Fibroblast of skin of abdomen (primary cell): ENCODE data around the gene IFNK. TPM values are rescaled to one million over a fixed set of nuclear protein-coding genes. Genes with fewer than 3 reads are reported as not detected.
"Not testable (repeated sequence)": the region's sequence is repeated elsewhere in the genome, so short reads cannot be mapped to it uniquely, and the experiment has no call there.

Experiments used
- DNase-seq: peaks from one replicate; pipeline ENCODE4 v3.0.0-alpha.2; 2013
- polyA plus RNA-seq, 2 experiments: library from polyadenylated mRNA; unstranded; fragments of 120-200 nt; gene quantifications; one replicate each; pipeline ENCODE4 v1.2.1, GENCODE V29; 2013; ENCODE audit not compliant: insufficient read length in 2 of 2

The IFNK gene, protein sequence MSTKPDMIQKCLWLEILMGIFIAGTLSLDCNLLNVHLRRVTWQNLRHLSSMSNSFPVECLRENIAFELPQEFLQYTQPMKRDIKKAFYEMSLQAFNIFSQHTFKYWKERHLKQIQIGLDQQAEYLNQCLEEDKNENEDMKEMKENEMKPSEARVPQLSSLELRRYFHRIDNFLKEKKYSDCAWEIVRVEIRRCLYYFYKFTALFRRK
- polyA plus RNA-seq (2013, experiment 1 of 2; ENCODE audit: insufficient read length) = not detected
- polyA plus RNA-seq (2013, experiment 2 of 2; ENCODE audit: insufficient read length) = not detected

- no peak for DNase-seq
Observed at GRCh38 chr9:27524236-27524635, at the start of gene IFNK. Gene IFNK, plus strand, starts transcription at chr9:27524290. Its CDS starts 47 bp downstream, at chr9:27524337.

- no peak for DNase-seq
Observed at GRCh38 chr9:27474305-27474704, 49.8 kb upstream of the IFNK start.

- no peak for DNase-seq
Observed at GRCh38 chr9:27475057-27475595, 49.0 kb upstream of the IFNK start.

- DNase-seq = no peak
Observed at GRCh38 chr9:27476870-27477515, 47.1 kb upstream of the IFNK start.

DNA sequence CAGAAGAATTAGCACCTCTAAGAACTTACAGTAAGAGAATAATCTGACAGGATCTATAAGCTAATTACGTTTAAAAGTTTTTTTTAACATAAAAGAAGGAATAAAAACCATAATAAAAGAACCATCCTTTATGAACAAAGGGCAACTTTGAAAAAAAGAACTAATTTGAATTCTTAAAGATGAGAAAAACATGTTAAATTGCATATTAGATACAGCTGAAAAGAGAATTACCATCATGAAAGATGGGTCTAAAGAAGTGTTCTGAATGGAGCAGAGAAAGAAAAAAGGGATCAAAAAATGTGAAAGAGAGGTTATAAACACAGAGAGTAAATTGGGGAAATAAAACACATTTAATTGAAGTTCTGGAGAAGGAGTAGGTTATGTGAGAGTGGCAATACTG, 45.8 kb upstream of the IFNK start:
- DNase-seq = no peak

GRCh38 chr9:27482709-27483108, 41.4 kb upstream of the IFNK start:
- no peak for DNase-seq

- DNase-seq = no peak
Observed at GRCh38 chr9:27483576-27483975, 40.5 kb upstream of the IFNK start.

- DNase-seq = no peak
Observed at GRCh38 chr9:27485158-27485557, 38.9 kb upstream of the IFNK start.

GRCh38 chr9:27487128-27487640, 36.9 kb upstream of the IFNK start:
- DNase-seq = peak; percentile 15

- no peak for DNase-seq
Observed at GRCh38 chr9:27487927-27488326, 36.2 kb upstream of the IFNK start.

DNA sequence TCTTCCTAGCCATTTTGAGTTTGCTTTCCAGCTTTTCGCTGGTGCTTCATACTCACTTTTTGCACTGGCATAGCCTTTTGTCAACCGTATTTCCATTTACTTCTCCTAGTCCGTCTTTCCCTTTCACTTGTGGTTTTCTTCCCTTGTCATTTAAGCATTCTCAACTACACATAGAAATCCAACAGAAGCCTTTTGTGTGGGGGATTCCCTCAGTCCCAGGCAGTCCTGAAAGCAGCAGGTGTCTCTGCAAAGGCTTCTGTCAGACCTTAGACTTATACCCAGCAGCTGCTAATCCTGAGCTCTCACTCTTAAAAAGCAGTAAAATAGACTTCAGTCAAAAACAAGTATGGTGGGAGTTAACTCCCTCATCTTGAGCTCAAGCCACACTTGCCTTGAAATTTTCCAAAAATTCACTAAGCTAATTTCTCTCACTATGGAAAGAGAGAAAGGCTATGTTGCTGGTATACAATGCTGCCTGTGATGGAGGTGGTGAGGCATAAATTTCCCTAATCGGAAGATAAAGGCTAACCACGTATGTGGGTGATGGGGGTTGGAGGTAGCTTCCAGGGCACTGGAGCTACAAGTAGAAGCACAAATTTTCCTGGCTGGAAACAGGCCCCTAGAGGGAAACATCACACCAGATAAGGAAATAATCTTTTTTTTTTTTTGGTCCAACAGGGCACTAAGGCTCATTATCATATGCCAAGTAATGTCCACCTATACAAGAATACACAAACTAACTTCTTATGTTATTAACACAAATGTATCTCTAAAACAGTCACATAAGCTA, 34.8 kb upstream of the IFNK start:
- no peak for DNase-seq

DNA sequence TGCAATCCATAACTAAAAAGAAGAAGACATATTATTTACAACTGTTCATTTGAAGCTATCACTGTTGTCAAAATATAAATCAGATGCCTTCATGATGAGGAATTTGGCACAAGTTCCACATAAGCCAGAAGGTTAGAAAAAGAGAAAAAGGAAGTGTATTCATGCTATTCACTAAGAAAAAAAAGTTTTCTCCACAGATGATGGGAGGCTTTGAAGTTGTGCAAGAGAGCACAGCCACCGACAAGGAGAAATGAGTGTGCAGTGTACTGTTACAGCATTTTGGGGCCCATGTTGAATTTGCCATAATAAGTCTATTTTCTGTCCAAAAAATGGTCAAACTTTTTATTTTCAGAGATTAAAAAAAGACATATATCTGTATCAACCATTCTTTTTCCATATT, 32.9 kb upstream of the IFNK start:
- peak; percentile 31 for DNase-seq

GRCh38 chr9:27495480-27496134, 28.5 kb upstream of the IFNK start:
- no peak for DNase-seq

DNA sequence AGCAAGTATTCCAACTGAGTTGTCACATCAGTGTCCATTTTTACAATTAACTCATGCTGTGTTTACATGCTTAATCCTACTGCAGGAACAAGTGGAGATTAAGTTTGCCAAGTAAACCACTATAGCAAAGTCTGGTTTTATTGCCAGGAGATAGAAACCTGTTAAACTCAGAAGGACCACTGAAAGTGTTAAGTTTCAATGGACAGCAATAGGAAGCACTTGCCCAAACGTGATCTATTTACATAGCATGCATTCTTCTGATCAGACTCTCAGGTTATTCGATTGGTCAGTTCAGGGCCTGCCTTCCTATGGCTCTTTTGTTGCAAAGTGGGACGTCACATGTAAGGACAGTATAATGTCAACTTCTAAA, 28.0 kb upstream of the IFNK start:
- no peak for DNase-seq

DNA sequence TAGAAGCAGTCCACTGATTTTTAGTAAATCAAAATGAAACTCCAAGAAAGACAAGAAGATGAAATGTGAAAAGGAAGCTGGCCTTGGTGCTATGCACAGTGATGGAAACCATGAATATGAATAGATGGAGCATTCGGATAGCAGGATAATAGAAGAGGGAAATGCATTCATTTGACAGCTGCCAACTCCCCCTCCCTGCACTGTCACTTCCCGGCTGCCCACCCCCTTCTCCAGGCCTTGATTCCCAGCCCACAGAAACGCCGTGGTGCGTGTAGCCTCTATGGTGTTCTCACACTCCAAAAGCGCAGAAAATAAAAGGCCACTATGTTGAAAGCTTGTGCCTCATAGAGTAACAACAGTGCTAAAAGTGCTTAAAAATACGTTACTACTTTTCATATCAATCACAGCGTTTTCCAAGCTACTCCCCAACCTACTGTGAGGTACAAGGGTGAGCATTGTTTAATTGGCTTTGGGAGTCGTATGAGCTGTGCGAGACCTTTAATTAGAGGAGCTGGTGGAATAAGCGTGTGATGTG, 26.1 kb upstream of the IFNK start:
- no peak for DNase-seq

DNA sequence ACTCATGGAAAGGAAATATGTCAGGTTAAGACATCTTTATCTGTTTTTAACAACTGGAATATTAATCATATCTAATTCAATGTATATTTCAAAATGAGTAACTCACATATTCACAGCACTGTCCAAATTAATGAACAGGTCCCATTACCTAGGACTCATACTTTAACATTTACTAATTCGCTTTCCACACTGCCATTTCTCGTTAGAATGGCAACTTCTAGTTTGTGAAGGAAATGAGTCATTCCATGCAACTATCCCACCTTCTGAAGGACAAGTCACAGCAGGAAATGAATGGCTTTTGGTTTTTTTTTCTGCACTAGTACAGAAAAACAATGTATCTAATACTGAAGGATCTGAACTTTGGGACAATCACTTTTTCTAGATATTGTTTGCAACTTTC, 24.6 kb upstream of the IFNK start:
- peak; percentile 32 for DNase-seq

GRCh38 chr9:27500902-27501301, 23.2 kb upstream of the IFNK start:
- not testable (repeated sequence) for DNase-seq

GRCh38 chr9:27503623-27504022, 20.5 kb upstream of the IFNK start:
- no peak for DNase-seq

GRCh38 chr9:27504259-27504658, 19.8 kb upstream of the IFNK start:
- no peak for DNase-seq

DNA sequence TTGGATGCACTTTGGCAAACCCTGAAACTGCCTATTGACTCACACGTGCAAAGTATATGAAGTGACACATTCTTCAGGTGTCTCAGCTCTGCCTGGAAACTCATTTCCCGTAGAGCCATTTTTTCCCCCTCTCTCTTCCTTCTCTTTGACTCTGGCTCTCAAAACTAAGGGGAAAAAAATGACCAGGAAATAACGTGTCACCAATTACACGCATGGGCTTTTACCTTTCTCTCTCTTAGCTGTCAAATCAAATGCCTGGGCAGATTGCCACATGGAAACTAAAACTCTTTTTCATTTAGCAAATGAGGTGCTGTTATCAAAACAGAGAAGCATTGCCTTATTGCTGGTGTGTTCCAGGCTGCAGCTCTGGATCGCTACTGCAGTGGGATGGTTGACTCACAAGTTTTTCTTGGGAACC, 18.3 kb upstream of the IFNK start:
- DNase-seq = no peak

- no peak for DNase-seq
Observed at GRCh38 chr9:27506981-27507380, 17.1 kb upstream of the IFNK start.

DNA sequence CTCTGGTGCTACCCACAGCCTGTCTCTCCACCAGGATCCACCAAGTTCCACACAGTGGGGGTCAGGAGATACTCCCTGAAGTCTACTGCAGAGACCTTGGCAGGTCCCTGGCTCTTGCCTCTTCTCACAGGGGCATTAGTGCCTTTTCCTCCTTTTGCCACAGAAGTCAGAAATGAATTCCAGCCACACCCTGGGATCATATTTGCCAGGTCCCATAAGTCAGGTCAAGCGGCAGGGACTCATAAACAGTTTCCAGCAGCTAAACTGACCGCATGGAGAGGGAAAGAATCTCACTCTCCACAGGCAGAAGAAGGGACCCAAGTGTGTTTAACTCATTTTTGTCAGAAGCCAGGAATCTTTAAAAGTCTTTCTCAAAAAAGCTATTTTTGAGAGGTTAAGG, 13.3 kb upstream of the IFNK start:
- DNase-seq = no peak
